ENCODE data around the gene RITA1. TPM values are rescaled to one million over a fixed set of nuclear protein-coding genes. Genes with fewer than 3 reads are reported as not detected.

RITA1 gene
- total and polyA plus RNA-seq, 10 of the 15 experiments (the other 5 are each of a cell fraction or from before 2014, with no cell fraction given), result 2.3 to 39.9 (median 24.8) TPM

- TF ChIP-seq REST (IDR thresholded peaks at IDR 0.05; ENCODE audit: low read depth, low read length), result no peak
- TF ChIP-seq SREBF2 (IDR thresholded peaks at IDR 0.05; ENCODE audit: low read length), result no peak
- peak; percentile 98 for TF ChIP-seq POLR2A (IDR thresholded peaks at IDR 0.05; ENCODE audit: low read depth, low read length)
- peak; percentile 97 for TF ChIP-seq JUND (IDR thresholded peaks at IDR 0.05; ENCODE audit: low read depth, low read length)
- peak in 1 of 2 experiments; percentile 18; a peak in 2 of 4 replicates for TF ChIP-seq IKZF2 (IDR thresholded peaks at IDR 0.05)
- TF ChIP-seq MYB (IDR thresholded peaks at IDR 0.05; ENCODE audit: borderline replicate concordance, low read depth, low read length), result no peak
- no peak for TF ChIP-seq ZNF217 (IDR thresholded peaks at IDR 0.05)
- peak; percentile 83 for TF ChIP-seq GATAD2B (conservative IDR thresholded peaks at IDR 0.05; ENCODE audit: low read depth)
- peak; percentile 79 for TF ChIP-seq POLR2AphosphoS2 (IDR thresholded peaks at IDR 0.05; ENCODE audit: low read depth, low read length)
- peak; percentile 50; the same call in 1 of the 2 replicates for TF ChIP-seq ZBTB40 (IDR thresholded peaks at IDR 0.05; ENCODE audit: borderline replicate concordance)
- TF ChIP-seq PAX5 (IDR thresholded peaks at IDR 0.05; ENCODE audit: borderline replicate concordance, low read depth, low read length), result no peak
- peak; percentile 83 for TF ChIP-seq POLR2AphosphoS5 (IDR thresholded peaks at IDR 0.05; ENCODE audit: low read length)
- peak; percentile 61; the same call in 1 of the 3 replicates for TF ChIP-seq POU2F2 (IDR thresholded peaks at IDR 0.05; ENCODE audit: borderline replicate concordance, low read depth, low read length)
- TF ChIP-seq ZZZ3 (IDR thresholded peaks at IDR 0.05; ENCODE audit: control insufficient read depth, insufficient read length, low read depth), result no peak
- TF ChIP-seq, protein P1, sequence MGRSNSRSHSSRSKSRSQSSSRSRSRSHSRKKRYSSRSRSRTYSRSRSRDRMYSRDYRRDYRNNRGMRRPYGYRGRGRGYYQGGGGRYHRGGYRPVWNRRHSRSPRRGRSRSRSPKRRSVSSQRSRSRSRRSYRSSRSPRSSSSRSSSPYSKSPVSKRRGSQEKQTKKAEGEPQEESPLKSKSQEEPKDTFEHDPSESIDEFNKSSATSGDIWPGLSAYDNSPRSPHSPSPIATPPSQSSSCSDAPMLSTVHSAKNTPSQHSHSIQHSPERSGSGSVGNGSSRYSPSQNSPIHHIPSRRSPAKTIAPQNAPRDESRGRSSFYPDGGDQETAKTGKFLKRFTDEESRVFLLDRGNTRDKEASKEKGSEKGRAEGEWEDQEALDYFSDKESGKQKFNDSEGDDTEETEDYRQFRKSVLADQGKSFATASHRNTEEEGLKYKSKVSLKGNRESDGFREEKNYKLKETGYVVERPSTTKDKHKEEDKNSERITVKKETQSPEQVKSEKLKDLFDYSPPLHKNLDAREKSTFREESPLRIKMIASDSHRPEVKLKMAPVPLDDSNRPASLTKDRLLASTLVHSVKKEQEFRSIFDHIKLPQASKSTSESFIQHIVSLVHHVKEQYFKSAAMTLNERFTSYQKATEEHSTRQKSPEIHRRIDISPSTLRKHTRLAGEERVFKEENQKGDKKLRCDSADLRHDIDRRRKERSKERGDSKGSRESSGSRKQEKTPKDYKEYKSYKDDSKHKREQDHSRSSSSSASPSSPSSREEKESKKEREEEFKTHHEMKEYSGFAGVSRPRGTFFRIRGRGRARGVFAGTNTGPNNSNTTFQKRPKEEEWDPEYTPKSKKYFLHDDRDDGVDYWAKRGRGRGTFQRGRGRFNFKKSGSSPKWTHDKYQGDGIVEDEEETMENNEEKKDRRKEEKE (IDR thresholded peaks at IDR 0.05), result peak; percentile 96
- TF ChIP-seq, protein P2, sequence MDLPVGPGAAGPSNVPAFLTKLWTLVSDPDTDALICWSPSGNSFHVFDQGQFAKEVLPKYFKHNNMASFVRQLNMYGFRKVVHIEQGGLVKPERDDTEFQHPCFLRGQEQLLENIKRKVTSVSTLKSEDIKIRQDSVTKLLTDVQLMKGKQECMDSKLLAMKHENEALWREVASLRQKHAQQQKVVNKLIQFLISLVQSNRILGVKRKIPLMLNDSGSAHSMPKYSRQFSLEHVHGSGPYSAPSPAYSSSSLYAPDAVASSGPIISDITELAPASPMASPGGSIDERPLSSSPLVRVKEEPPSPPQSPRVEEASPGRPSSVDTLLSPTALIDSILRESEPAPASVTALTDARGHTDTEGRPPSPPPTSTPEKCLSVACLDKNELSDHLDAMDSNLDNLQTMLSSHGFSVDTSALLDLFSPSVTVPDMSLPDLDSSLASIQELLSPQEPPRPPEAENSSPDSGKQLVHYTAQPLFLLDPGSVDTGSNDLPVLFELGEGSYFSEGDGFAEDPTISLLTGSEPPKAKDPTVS (IDR thresholded peaks at IDR 0.05; ENCODE audit: low read depth, low read length), result no peak
- TF ChIP-seq NRF1 (conservative IDR thresholded peaks at IDR 0.05; ENCODE audit: low read depth, low read length), result no peak
- TF ChIP-seq STAT1 (conservative IDR thresholded peaks at IDR 0.05), result no peak
Measured at GRCh38 chr12:113185180-113186032, at the start of gene RITA1, which contains the start of gene DDX54 (continued).
